GM10266 (cell line): ENCODE measurements around the gene PDGFB.

Experiments used
- DNase-seq: peaks from one replicate; pipeline ENCODE4 v3.0.0; 2012; ENCODE audit errors: extremely low spot score
- TF ChIP-seq, protein P1 (sequence below): IDR thresholded peaks from 2 replicates; pipeline ENCODE4 v1.5.1; 2012; ENCODE audit warnings: mild to moderate bottlenecking, low read depth; ENCODE audit not compliant: control insufficient read depth, insufficient read depth; ENCODE audit errors: missing control alignments

The PDGFB gene

DNA sequence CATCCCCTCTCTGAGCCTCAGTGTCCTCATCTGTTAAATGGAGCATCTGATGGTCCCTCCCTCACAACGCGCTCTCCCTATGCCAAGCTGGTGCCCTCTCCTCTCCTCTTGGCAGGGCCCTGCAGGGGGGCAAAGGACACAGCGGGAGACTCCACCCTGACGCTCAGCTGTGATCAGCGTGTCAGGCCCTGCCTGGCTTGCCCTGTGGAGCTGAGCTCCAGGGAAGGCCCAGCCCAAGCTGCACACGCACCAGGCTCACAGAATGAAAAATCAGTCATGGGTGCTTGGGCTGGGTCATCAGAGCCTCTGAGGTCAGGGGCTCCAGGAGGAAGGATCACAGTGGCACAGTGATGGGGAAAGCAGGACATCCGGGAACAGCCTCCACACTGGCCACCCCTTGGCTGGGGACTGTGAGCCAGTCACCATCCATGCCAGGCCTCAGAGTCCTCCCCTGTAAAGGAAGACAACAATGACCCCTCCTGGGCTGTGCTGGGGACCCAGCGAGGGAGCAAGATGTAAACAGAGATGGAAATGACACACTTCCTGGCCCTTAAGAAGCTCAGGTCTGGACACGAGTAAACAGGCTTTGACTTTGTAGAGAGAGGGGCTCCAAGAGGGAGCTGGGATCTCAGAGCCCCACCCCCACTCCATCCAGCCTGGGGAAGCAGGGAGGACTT lies 38.0 kb upstream of the PDGFB start:
- TF ChIP-seq, protein P1, sequence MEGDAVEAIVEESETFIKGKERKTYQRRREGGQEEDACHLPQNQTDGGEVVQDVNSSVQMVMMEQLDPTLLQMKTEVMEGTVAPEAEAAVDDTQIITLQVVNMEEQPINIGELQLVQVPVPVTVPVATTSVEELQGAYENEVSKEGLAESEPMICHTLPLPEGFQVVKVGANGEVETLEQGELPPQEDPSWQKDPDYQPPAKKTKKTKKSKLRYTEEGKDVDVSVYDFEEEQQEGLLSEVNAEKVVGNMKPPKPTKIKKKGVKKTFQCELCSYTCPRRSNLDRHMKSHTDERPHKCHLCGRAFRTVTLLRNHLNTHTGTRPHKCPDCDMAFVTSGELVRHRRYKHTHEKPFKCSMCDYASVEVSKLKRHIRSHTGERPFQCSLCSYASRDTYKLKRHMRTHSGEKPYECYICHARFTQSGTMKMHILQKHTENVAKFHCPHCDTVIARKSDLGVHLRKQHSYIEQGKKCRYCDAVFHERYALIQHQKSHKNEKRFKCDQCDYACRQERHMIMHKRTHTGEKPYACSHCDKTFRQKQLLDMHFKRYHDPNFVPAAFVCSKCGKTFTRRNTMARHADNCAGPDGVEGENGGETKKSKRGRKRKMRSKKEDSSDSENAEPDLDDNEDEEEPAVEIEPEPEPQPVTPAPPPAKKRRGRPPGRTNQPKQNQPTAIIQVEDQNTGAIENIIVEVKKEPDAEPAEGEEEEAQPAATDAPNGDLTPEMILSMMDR = no peak
- no peak for DNase-seq

DNA sequence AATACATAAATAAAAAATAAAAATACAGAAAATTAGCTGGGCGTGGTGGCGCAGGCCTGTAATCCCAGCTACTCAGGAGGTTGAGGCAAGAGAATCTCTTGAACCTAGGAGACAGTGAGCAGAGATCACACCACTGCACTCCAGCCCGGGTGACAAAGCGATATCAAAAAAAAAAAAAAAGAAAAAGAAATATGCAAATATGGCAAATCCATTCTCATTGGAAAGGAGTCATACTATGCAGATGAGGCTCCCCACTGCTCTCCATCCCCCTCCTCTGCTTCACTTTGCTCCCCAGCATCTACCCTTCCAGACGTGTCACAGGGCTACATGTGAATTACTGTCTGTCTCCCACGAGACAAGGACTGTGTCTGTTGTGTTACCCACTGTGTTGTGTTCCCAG lies 36.3 kb upstream of the PDGFB start:
- DNase-seq = no peak
- TF ChIP-seq, protein P1 = no peak

DNA sequence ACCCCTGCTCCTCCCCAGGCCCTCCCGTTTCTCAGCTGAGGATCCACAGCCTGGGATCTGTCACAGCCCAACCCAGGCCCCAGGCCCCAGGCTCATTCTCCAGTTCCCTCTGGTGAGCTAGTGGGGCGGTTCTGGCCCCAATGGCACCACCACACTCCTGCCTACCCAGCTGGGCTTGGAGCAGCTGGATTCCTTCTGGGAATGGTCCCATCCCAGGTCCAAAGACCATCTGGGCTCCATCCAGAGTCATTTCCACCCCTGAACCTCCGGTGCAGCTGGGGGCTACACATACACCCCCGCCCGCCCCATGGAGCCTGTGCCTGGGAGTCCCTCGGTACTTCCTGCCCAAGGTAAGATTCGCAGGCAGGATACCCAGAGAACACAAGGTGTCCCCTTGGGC lies 35.5 kb upstream of the PDGFB start:
- no peak for DNase-seq
- TF ChIP-seq, protein P1 = no peak

DNA sequence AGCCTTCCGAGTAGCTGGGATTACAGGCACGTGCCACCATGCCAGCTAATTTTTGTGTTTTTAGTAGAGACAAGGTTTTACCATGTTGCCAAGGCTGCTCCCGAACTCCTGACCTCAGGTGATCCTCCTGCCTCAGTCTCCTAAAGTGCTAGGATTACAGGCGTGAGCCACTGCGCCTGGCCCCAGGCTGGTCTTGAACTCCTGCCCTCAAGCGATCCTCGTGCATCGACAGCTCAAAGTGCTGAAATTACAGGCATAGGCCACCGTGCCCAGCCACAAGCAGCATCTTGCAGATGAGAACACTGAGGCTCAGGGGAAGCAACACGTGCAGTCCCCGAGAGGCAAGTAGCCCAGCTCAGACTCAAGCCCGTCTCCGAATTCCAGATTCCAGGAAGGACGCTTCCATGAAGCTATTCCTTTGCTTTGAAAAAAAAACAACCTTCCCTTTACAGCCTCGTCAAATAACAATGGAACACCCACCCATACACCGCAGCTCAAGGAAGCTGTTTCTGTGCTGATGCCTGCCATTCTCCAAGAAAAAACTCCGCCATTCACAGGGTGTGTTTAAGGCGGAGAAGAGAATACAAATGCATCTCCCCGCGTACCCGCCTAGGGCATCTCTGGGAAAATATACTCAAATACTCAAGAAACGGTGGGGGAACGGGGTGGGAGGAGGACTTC lies 34.5 kb upstream of the PDGFB start:
- DNase-seq = no peak

DNA sequence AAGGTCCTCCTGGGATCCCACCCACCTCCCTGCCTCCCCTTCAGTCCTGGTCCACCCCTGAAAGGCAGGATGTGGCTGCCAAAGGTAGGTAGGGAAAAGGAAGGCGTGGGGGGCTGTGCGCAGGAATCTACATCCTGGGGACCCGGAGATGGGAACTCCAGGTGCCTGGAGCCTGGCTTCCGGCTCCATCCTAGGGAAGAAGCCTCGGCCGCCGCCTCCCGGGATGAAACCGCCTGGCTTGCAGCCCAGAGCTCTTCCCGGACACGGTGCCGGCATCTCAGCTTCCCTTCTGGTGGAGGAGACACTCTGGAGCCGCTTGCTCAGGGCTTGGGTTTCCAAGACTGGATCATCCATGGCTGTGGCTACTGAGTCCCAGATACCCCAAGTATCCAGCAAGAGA lies 33.3 kb upstream of the PDGFB start:
- TF ChIP-seq, protein P1 = no peak
- no peak for DNase-seq

More for the DNA sequence above, 34.5 kb upstream of the PDGFB start:
- TF ChIP-seq, protein P1 = no peak

DNA sequence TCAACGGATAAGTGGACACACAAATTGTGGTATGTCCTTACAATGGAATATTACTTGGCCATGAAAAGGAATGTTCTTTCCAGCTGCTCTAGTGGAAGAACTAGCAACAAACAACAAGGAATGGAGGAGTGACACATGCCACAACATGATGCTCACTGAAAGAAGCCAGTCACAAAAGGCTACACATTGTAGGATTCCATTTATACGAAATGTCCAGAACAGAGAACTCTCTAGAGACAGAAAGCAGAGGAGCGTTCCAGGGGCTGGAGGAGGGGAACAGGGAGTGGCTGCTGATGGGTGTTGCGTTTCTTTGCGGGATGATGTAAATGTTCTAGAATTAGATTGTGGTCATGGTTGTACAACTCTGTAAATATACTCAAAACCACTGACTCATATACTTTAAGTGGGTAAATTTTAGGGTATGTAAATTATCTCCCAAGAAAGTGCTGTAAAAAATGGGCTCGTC lies 32.4 kb upstream of the PDGFB start:
- DNase-seq = no peak
- TF ChIP-seq, protein P1 = no peak
